ENCODE results near the gene KIAA1958. TPM values are rescaled to one million over a fixed set of nuclear protein-coding genes. Genes with fewer than 3 reads are reported as not detected.

Gene KIAA1958
- polyA plus RNA-seq, 1 of the 3 experiments (the other 2 are of a cell fraction), result 1.6 TPM

DNA sequence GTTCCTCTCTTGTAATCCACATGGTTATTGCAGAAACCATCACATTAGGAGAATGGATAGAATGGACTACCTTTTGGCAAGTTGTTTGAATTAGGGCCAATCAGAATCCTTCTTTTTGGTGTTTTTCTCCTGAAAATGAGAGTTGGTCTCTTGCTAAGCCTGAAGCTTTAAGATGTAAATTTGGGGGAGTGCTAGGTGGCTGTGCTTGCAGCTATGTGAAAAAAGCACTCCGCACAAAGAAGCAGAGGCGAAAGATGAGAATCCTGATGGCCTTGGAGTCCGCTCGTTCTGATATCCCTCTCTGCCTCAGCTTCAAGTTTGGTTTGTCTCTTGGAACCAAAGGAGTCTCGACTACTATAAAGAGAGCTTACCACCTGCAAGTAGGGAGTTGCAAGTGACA lies 167.7 kb downstream of the KIAA1958 start:
- Histone ChIP-seq H3K4me1 (ENCODE audit: control insufficient read depth in 1 of 2, insufficient read depth in 2 of 2, low read depth in 1 of 2, low read length in 1 of 2) (peaks cover 0 to 4% of the 10 kb centered on the region in 2 experiments; a peak in 1 of 4 replicates), H3K4me3 (ENCODE audit: low read depth in 2 of 2, low read length in 1 of 2) (no peak overlapping the region), H3K27ac (ENCODE audit: low read depth in 2 of 2, low read length in 1 of 2) (no peak overlapping the region), H3K4me2 (no peak overlapping the region), H3K27me3 (ENCODE audit: insufficient read depth) (no peaks in the 10 kb centered on the region), H4K20me1 (ENCODE audit: insufficient read depth) (no peaks in the 10 kb centered on the region), H3K36me3 (replicated peaks in 1 of 2; ENCODE audit: control insufficient read depth in 1 of 2, insufficient read depth in 2 of 2, low read length in 1 of 2) (peaks cover 2 to 5% of the 10 kb centered on the region in 2 experiments), H3F3A (replicated peaks; ENCODE audit: insufficient read depth) (no peaks in the 10 kb centered on the region), H3K9ac (no peak overlapping the region), H3K79me2 (ENCODE audit: insufficient read depth) (no peaks in the 10 kb centered on the region), H2AFZ (ENCODE audit: low read depth) (no peak overlapping the region), H3K9me3 (0 out of 2 replicates have a peak, but pooled peaks cover 7% of the 10 kb centered on the region), H3K9me2 (no peaks in the 10 kb centered on the region)
- no peak for TF ChIP-seq NRF1 (IDR thresholded peaks at IDR 0.05; ENCODE audit: low read depth, low read length)
- no peak for TF ChIP-seq TCF12 (IDR thresholded peaks at IDR 0.05)
- no peak for TF ChIP-seq SIN3A (IDR thresholded peaks at IDR 0.05; ENCODE audit: borderline replicate concordance, low read depth, low read length)
- no peak for TF ChIP-seq POLR2AphosphoS5 (IDR thresholded peaks at IDR 0.05; ENCODE audit: low read depth, low read length)
- no peak for TF ChIP-seq NFIC (IDR thresholded peaks at IDR 0.05; ENCODE audit: borderline replicate concordance)
- TF ChIP-seq EP300 (IDR thresholded peaks at IDR 0.05; ENCODE audit: borderline replicate concordance in 1 of 2, low read depth in 1 of 2, low read length in 1 of 2), result no peak
- TF ChIP-seq MEF2A (IDR thresholded peaks at IDR 0.05; ENCODE audit: borderline replicate concordance, low read depth), result no peak
- no peak for TF ChIP-seq TAF1 (IDR thresholded peaks at IDR 0.05; ENCODE audit: borderline replicate concordance, low read depth, low read length)
- TF ChIP-seq FOXM1 (IDR thresholded peaks at IDR 0.05; ENCODE audit: low read depth), result no peak
- TF ChIP-seq JUND (IDR thresholded peaks at IDR 0.05), result no peak
- ChIA-PET POLR2A (no interaction called here), CTCF (no interaction called here)
- no peak for DNase-seq
- WGBS (ENCODE audit: low lambda C conversion rate), result 95% methylated on average over 5 of the region's 5 CpGs

DNA sequence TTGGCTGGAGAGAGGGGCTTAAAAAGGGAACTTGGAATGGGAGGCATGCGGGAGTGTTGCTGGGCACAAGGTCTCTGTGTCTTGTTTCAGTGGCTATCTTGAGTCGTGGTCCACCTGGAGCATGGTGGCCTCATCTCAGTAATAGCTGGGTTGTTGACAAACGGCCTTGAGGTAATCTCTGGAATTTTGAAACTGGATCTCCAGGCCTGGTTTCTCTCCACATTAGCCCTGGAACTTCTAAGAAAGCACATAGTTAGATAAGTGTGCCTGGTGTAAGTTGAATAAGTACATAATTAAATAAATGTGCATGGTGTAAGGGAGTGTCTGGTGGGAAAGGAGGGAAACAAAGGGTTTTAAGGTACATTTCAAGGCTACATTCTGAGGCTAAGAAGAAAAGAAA lies 169.0 kb downstream of the KIAA1958 start:
- no peak overlapping the region for H3K9ac ChIP-seq
- TF ChIP-seq POLR2AphosphoS5 (IDR thresholded peaks at IDR 0.05; ENCODE audit: low read depth, low read length), result no peak
- no peak for TF ChIP-seq FOSL2 (IDR thresholded peaks at IDR 0.05; ENCODE audit: borderline replicate concordance, low read depth)
- TF ChIP-seq FOXM1 (IDR thresholded peaks at IDR 0.05; ENCODE audit: low read depth), result no peak
- TF ChIP-seq, protein P1, sequence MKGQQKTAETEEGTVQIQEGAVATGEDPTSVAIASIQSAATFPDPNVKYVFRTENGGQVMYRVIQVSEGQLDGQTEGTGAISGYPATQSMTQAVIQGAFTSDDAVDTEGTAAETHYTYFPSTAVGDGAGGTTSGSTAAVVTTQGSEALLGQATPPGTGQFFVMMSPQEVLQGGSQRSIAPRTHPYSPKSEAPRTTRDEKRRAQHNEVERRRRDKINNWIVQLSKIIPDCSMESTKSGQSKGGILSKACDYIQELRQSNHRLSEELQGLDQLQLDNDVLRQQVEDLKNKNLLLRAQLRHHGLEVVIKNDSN (IDR thresholded peaks at IDR 0.05; ENCODE audit: borderline replicate concordance, low read depth), result no peak
- no peak for TF ChIP-seq SIN3A (IDR thresholded peaks at IDR 0.05; ENCODE audit: borderline replicate concordance, low read depth, low read length)
- no peak for TF ChIP-seq GABPA (IDR thresholded peaks at IDR 0.05; ENCODE audit: low read depth)
- TF ChIP-seq TCF12 (IDR thresholded peaks at IDR 0.05), result no peak
- no peak for TF ChIP-seq MXI1 (IDR thresholded peaks at IDR 0.05; ENCODE audit: low read depth, low read length)
- TF ChIP-seq, protein P2, sequence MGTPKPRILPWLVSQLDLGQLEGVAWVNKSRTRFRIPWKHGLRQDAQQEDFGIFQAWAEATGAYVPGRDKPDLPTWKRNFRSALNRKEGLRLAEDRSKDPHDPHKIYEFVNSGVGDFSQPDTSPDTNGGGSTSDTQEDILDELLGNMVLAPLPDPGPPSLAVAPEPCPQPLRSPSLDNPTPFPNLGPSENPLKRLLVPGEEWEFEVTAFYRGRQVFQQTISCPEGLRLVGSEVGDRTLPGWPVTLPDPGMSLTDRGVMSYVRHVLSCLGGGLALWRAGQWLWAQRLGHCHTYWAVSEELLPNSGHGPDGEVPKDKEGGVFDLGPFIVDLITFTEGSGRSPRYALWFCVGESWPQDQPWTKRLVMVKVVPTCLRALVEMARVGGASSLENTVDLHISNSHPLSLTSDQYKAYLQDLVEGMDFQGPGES (IDR thresholded peaks at IDR 0.05; ENCODE audit: low read depth, low read length), result no peak
- TF ChIP-seq CHD2 (IDR thresholded peaks at IDR 0.05; ENCODE audit: low read length, partially characterized antibody), result no peak
- ChIA-PET CTCF (no interaction called here), POLR2A (no interaction called here)
- H3K27ac ChIP-seq (ENCODE audit: low read depth in 2 of 2, low read length in 1 of 2), result no peak overlapping the region
- H3K9me3 ChIP-seq, result no peaks in the 10 kb centered on the region
- H3K4me1 ChIP-seq (ENCODE audit: control insufficient read depth in 1 of 2, insufficient read depth in 2 of 2, low read depth in 1 of 2, low read length in 1 of 2), result peaks cover 0 to 4% of the 10 kb centered on the region in 2 experiments; a peak in 1 of 4 replicates
- H3K4me2 ChIP-seq, result no peak overlapping the region
- H3K36me3 ChIP-seq (replicated peaks in 1 of 2; ENCODE audit: control insufficient read depth in 1 of 2, insufficient read depth in 2 of 2, low read length in 1 of 2), result no peaks in the 10 kb centered on the region
- H3K79me2 ChIP-seq (ENCODE audit: insufficient read depth), result no peaks in the 10 kb centered on the region
- 72% methylated on average over 3 of the region's 3 CpGs for WGBS (ENCODE audit: low lambda C conversion rate)
- H3F3A ChIP-seq (replicated peaks; ENCODE audit: insufficient read depth), result no peaks in the 10 kb centered on the region
- no peaks in the 10 kb centered on the region for H3K9me2 ChIP-seq
- no peak for DNase-seq
- H2AFZ ChIP-seq (ENCODE audit: low read depth), result no peak overlapping the region
- H4K20me1 ChIP-seq (ENCODE audit: insufficient read depth), result no peaks in the 10 kb centered on the region
- H3K4me3 ChIP-seq (ENCODE audit: low read depth in 2 of 2, low read length in 1 of 2), result no peak overlapping the region
- no peaks in the 10 kb centered on the region for H3K27me3 ChIP-seq (ENCODE audit: insufficient read depth)
